Measurements from ENCODE around the gene LZTS3.

- TF ChIP-seq, protein P1, sequence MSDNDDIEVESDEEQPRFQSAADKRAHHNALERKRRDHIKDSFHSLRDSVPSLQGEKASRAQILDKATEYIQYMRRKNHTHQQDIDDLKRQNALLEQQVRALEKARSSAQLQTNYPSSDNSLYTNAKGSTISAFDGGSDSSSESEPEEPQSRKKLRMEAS (CRISPR knock-in tag; IDR thresholded peaks at IDR 0.05), result no peak
- TF ChIP-seq JUN (CRISPR knock-in tag; IDR thresholded peaks at IDR 0.05) (no peak), CTCF (IDR thresholded peaks at IDR 0.05) (no peak), CREM (CRISPR knock-in tag; IDR thresholded peaks at IDR 0.05) (no peak), AFF4 (CRISPR knock-in tag; IDR thresholded peaks at IDR 0.05; ENCODE audit: borderline replicate concordance) (no peak), OVOL2 (CRISPR knock-in tag; IDR thresholded peaks at IDR 0.05; ENCODE audit: borderline replicate concordance) (no peak), ELF4 (CRISPR knock-in tag; IDR thresholded peaks at IDR 0.05; ENCODE audit: low read depth) (no peak), ZSCAN18 (CRISPR knock-in tag; IDR thresholded peaks at IDR 0.05) (no peak), PREB (CRISPR knock-in tag; IDR thresholded peaks at IDR 0.05; ENCODE audit: borderline replicate concordance) (no peak), ZNF232 (CRISPR knock-in tag; IDR thresholded peaks at IDR 0.05) (no peak), NR3C1 (CRISPR knock-in tag; conservative IDR thresholded peaks at IDR 0.05; ENCODE audit: low read depth) (no peak), CBFB (CRISPR knock-in tag; IDR thresholded peaks at IDR 0.05; ENCODE audit: low read depth) (no peak), FOXK1 (CRISPR knock-in tag; IDR thresholded peaks at IDR 0.05) (no peak)
- TF ChIP-seq, protein P2, sequence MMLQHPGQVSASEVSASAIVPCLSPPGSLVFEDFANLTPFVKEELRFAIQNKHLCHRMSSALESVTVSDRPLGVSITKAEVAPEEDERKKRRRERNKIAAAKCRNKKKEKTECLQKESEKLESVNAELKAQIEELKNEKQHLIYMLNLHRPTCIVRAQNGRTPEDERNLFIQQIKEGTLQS (CRISPR knock-in tag; conservative IDR thresholded peaks at IDR 0.05), result no peak
Measured at GRCh38 chr20:3192226-3193015, 19.1 kb upstream of the LZTS3 start.

Measured in WTC11 (cell line).